ENCODE measurements around the gene TFB2M.

DNA sequence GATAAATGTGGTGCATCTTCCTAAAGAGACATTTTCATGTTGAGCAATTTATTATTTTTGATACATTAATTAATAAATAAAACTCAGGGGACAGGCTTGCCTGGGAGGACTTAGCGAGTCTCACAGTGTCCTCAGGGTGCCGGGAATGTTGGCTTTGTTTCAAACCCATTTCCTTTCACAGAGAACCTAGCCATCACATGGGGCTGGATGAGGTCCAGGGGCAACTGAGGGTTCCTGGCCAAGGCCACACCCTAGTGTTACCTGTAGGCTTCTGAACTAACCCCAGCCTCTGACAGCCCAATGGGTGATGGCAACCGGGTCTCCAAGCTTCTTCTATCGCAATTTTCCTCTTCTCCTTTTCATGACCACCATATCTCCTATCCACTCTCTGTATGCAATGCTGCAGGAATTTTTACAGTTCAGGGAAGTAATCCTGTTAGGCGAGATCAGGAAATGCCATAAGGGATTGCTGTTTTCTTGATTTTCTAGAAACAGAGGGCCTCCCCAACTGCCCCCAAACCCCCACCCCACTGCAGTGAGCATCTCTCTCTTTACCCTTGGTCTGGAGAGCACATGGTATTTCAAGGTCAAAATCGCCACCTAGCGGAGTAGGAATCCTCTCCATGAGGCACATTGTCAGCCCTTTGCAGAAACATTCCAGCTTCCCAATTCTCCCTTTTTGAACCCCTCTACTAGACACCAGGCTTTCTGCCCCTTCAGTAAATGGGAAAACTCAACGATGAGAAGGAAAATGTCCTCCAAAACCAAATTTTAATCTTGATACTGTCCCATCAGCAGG lies 36.9 kb downstream of the TFB2M start:
- TF ChIP-seq POLR2AphosphoS5 (IDR thresholded peaks at IDR 0.05) (no peak), POLR2A (IDR thresholded peaks at IDR 0.05; ENCODE audit: low read depth) (no peak)
- TF ChIP-seq, protein P1, sequence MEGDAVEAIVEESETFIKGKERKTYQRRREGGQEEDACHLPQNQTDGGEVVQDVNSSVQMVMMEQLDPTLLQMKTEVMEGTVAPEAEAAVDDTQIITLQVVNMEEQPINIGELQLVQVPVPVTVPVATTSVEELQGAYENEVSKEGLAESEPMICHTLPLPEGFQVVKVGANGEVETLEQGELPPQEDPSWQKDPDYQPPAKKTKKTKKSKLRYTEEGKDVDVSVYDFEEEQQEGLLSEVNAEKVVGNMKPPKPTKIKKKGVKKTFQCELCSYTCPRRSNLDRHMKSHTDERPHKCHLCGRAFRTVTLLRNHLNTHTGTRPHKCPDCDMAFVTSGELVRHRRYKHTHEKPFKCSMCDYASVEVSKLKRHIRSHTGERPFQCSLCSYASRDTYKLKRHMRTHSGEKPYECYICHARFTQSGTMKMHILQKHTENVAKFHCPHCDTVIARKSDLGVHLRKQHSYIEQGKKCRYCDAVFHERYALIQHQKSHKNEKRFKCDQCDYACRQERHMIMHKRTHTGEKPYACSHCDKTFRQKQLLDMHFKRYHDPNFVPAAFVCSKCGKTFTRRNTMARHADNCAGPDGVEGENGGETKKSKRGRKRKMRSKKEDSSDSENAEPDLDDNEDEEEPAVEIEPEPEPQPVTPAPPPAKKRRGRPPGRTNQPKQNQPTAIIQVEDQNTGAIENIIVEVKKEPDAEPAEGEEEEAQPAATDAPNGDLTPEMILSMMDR (IDR thresholded peaks at IDR 0.05) = no peak

All from esophagus muscularis mucosa (tissue), 3 donors.